ENCODE data around the gene TP53I11.

Gene TP53I11

GRCh38 chr11:44967930-44968496 is 17.3 kb upstream of the TP53I11 start:
- TF ChIP-seq TAF1 (IDR thresholded peaks at IDR 0.05; ENCODE audit: low read depth) (no peak), YY1 (IDR thresholded peaks at IDR 0.05; ENCODE audit: low read depth) (no peak), REST (IDR thresholded peaks at IDR 0.05; ENCODE audit: low read depth) (no peak), FOXM1 (IDR thresholded peaks at IDR 0.05; ENCODE audit: borderline replicate concordance, low read depth) (no peak), USF1 (IDR thresholded peaks at IDR 0.05) (no peak)

DNA sequence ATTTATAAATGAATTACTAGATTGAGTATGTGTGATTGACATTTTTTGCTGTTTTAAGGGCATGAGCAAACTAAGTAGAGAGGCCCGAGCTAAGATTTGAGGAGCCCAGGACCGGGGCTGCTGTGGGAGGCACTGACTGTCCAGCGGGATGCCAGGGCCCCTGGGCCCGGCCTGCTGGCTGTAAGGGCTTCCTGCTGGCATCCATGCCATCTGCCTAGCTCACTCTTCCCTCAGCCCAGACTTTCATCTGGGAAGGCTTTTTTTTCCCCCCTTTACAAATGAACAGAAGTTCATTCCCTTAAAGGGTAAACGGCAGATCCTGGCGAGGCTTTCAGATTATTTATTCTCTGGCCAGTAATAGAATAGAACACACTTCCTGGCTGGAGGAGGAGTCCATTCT is 16.0 kb upstream of the TP53I11 start:
- TF ChIP-seq REST (IDR thresholded peaks at IDR 0.05; ENCODE audit: low read depth) (no peak), FOXM1 (IDR thresholded peaks at IDR 0.05; ENCODE audit: borderline replicate concordance, low read depth) (no peak), YY1 (IDR thresholded peaks at IDR 0.05; ENCODE audit: low read depth) (no peak), ZBTB7A (IDR thresholded peaks at IDR 0.05; ENCODE audit: low read depth) (no peak), EP300 (IDR thresholded peaks at IDR 0.05; ENCODE audit: borderline replicate concordance) (no peak), TAF1 (IDR thresholded peaks at IDR 0.05; ENCODE audit: low read depth) (no peak), USF1 (IDR thresholded peaks at IDR 0.05) (no peak), RAD21 (IDR thresholded peaks at IDR 0.05; ENCODE audit: low read depth) (no peak), CEBPB (IDR thresholded peaks at IDR 0.05) (no peak), CREB1 (IDR thresholded peaks at IDR 0.05; ENCODE audit: low read depth) (no peak), NFIC (IDR thresholded peaks at IDR 0.05) (no peak), TEAD4 (IDR thresholded peaks at IDR 0.05) (no peak), EGR1 (IDR thresholded peaks at IDR 0.05) (no peak)
- TF ChIP-seq, protein P1, sequence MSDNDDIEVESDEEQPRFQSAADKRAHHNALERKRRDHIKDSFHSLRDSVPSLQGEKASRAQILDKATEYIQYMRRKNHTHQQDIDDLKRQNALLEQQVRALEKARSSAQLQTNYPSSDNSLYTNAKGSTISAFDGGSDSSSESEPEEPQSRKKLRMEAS (IDR thresholded peaks at IDR 0.05): no peak

GRCh38 chr11:44964526-44965209 is 14.0 kb upstream of the TP53I11 start:
- TF ChIP-seq ZBTB7A (IDR thresholded peaks at IDR 0.05; ENCODE audit: low read depth) (no peak), EP300 (IDR thresholded peaks at IDR 0.05; ENCODE audit: borderline replicate concordance) (no peak), EGR1 (IDR thresholded peaks at IDR 0.05) (no peak)

GRCh38 chr11:44963948-44964347 is 13.3 kb upstream of the TP53I11 start:
- no peak for TF ChIP-seq FOXM1 (IDR thresholded peaks at IDR 0.05; ENCODE audit: borderline replicate concordance, low read depth)
- TF ChIP-seq REST (IDR thresholded peaks at IDR 0.05; ENCODE audit: low read depth): no peak
- TF ChIP-seq TCF12 (IDR thresholded peaks at IDR 0.05; ENCODE audit: low read depth): no peak
- no peak for TF ChIP-seq CEBPB (IDR thresholded peaks at IDR 0.05)
- no peak for TF ChIP-seq CREB1 (IDR thresholded peaks at IDR 0.05; ENCODE audit: low read depth)
- TF ChIP-seq TEAD4 (IDR thresholded peaks at IDR 0.05): no peak
- TF ChIP-seq TAF1 (IDR thresholded peaks at IDR 0.05; ENCODE audit: low read depth): no peak
- no peak for TF ChIP-seq NFIC (IDR thresholded peaks at IDR 0.05)
- no peak for TF ChIP-seq ZBTB7A (IDR thresholded peaks at IDR 0.05; ENCODE audit: low read depth)
- no peak for TF ChIP-seq EGR1 (IDR thresholded peaks at IDR 0.05)
- no peak for TF ChIP-seq YY1 (IDR thresholded peaks at IDR 0.05; ENCODE audit: low read depth)
- no peak for TF ChIP-seq EP300 (IDR thresholded peaks at IDR 0.05; ENCODE audit: borderline replicate concordance)
- TF ChIP-seq, protein P1 (IDR thresholded peaks at IDR 0.05): no peak
- TF ChIP-seq RAD21 (IDR thresholded peaks at IDR 0.05; ENCODE audit: low read depth): no peak
- TF ChIP-seq USF1 (IDR thresholded peaks at IDR 0.05): no peak

Measured in Ishikawa (cell line).